Measurements from ENCODE around the gene ABHD4. TPM values are rescaled to one million over a fixed set of nuclear protein-coding genes. Genes with fewer than 3 reads are reported as not detected.
"Not testable (repeated sequence)": the region's sequence is repeated elsewhere in the genome, so short reads cannot be mapped to it uniquely, and the experiment has no call there.

The ABHD4 gene
- total RNA-seq, 5 donors from 2014 or later (not counting 1 experiment from before 2014, with no cell fraction given) = 10.1 to 20.9 (median 17.3) TPM

GRCh38 chr14:22587677-22588422 lies 10.2 kb upstream of the ABHD4 start:
- H3K27ac ChIP-seq (ENCODE audit: low read length) = peak overlapping the region; percentile 98
- H3K27me3 ChIP-seq (replicated peaks in 1 of 2; ENCODE audit: control insufficient read depth in 2 of 2, extremely low read depth in 1 of 2, insufficient read depth in 2 of 2, low read length in 1 of 2); H3K36me3 ChIP-seq (ENCODE audit: control insufficient read depth in 2 of 2, extremely low read depth in 1 of 2, insufficient read depth in 1 of 2, low read length in 1 of 2); H3K27me3 Mint-ChIP-seq; H3K9me3 ChIP-seq; ATAC-seq (replicated peaks in 1 of 4); H3K9me3 Mint-ChIP-seq: not testable (repeated sequence)
- peak overlapping the region; percentile 88 to 90 for H3K4me3 ChIP-seq (ENCODE audit: control insufficient read depth in 1 of 2, extremely low read depth in 1 of 2, low read length in 1 of 2)
- CTCF ChIA-PET = interaction anchor here (0.6 to 6.3 kb wide), 6 partner anchors 10 to 548 kb away, joined by 3 to 82 read pairs (median 6); partner anchors contain the start of gene ABHD4 (in 1 of the 2)
- H3K4me3 Mint-ChIP-seq = peak overlapping the region; percentile 93 to 99 (median 97)
- peaks cover 38 to 39% of the 10 kb centered on the region in 2 experiments for H3K4me1 ChIP-seq (ENCODE audit: control insufficient read depth in 1 of 2, extremely low read depth in 1 of 2, insufficient read depth in 2 of 2, low read length in 2 of 2)
- H3K27ac Mint-ChIP-seq = peak overlapping the region; percentile 99 to 100
- WGBS (ENCODE audit: insufficient coverage) = 0% methylated on average over 2 of the region's 10 CpGs
- H3K36me3 Mint-ChIP-seq = peaks cover 18% of the 10 kb centered on the region
- H3K4me1 Mint-ChIP-seq = peaks cover 73 to 76% (median 74%) of the 10 kb centered on the region in 3 donors
- DNase-seq = peak in 1 of 35 experiments; percentile 50
- POLR2A ChIA-PET = interaction anchor here (0.5 to 2.8 kb wide), 8 partner anchors 11 to 419 kb away, joined by 3 to 39 read pairs (median 6); partner anchors contain the start of genes ABHD4 (in 1 of the 2) and RBM23 (in 1 of the 2)

GRCh38 chr14:22588526-22589095 lies 9.5 kb upstream of the ABHD4 start:
- Histone ChIP-seq H3K36me3 (ENCODE audit: control insufficient read depth in 2 of 2, extremely low read depth in 1 of 2, insufficient read depth in 1 of 2, low read length in 1 of 2) (peaks cover 0 to 4% of the 10 kb centered on the region in 2 donors), H3K27ac (ENCODE audit: low read length) (peak overlapping the region; percentile 98), H3K4me3 (ENCODE audit: control insufficient read depth in 1 of 2, extremely low read depth in 1 of 2, low read length in 1 of 2) (peak overlapping the region; percentile 88 to 90), H3K4me1 (ENCODE audit: control insufficient read depth in 1 of 2, extremely low read depth in 1 of 2, insufficient read depth in 2 of 2, low read length in 2 of 2) (peaks cover 30 to 39% of the 10 kb centered on the region in 2 experiments), H3K9me3 (no peaks in the 10 kb centered on the region), H3K27me3 (replicated peaks in 1 of 2; ENCODE audit: control insufficient read depth in 2 of 2, extremely low read depth in 1 of 2, insufficient read depth in 2 of 2, low read length in 1 of 2) (peaks cover 0 to 2% of the 10 kb centered on the region in 2 experiments)
- Mint-ChIP-seq H3K36me3 (peaks cover 18% of the 10 kb centered on the region), H3K9me3 (no peaks in the 10 kb centered on the region), H3K27ac (peak overlapping the region; percentile 99 to 100), H3K27me3 (peaks cover 0 to 5% of the 10 kb centered on the region in 2 donors), H3K4me1 (peaks cover 65 to 69% (median 68%) of the 10 kb centered on the region in 3 donors), H3K4me3 (peak overlapping the region; percentile 93 to 99 (median 97))
- ChIA-PET CTCF (interaction anchor here (0.5 to 6.3 kb wide), 27 partner anchors 10 to 746 kb away, joined by 3 to 82 read pairs (median 4); partner anchors contain the start of genes ABHD4 (in 1 of the 2), ACIN1 (in 1 of the 2), C14orf119 (in 1 of the 2) and MRPL52 (in 1 of the 2)), POLR2A (interaction anchor here (0.6 to 2.8 kb wide), 18 partner anchors 10 to 732 kb away, joined by 3 to 39 read pairs (median 4); partner anchors contain the start of genes ABHD4 (in 1 of the 2), OXA1L (in 1 of the 2), PABPN1 (in 1 of the 2) and PRMT5 (in 1 of the 2))
- WGBS (ENCODE audit: insufficient coverage) = 2% methylated on average over 12 of the region's 17 CpGs
- ATAC-seq (replicated peaks in 1 of 4) = no peak
- peak in 1 of 35 experiments; percentile 58 for DNase-seq

- H3K4me3 ChIP-seq (ENCODE audit: control insufficient read depth in 1 of 2, extremely low read depth in 1 of 2, low read length in 1 of 2) = peak within 1 kb of the TSS; percentile 88 to 90
- peaks cover 0 to 4% of the 10 kb centered on the region in 2 donors for H3K36me3 ChIP-seq (ENCODE audit: control insufficient read depth in 2 of 2, extremely low read depth in 1 of 2, insufficient read depth in 1 of 2, low read length in 1 of 2)
- no peaks in the 10 kb centered on the region for H3K9me3 ChIP-seq
- H3K27ac Mint-ChIP-seq = peak within 1 kb of the TSS; percentile 99 to 100
- CTCF ChIA-PET = interaction anchor here (0.5 to 6.3 kb wide), 31 partner anchors 9 to 746 kb away, joined by 3 to 82 read pairs (median 4); partner anchors contain the start of genes ABHD4 (in 1 of the 2), ACIN1 (in 1 of the 2), C14orf119 (in 1 of the 2) and MRPL52 (in 1 of the 2)
- WGBS (ENCODE audit: insufficient coverage) = under 1% methylated on average over 42 of the region's 44 CpGs
- H3K36me3 Mint-ChIP-seq = peaks cover 18% of the 10 kb centered on the region
- no peaks in the 10 kb centered on the region for H3K9me3 Mint-ChIP-seq
- H3K4me1 ChIP-seq (ENCODE audit: control insufficient read depth in 1 of 2, extremely low read depth in 1 of 2, insufficient read depth in 2 of 2, low read length in 2 of 2) = peaks cover 25 to 34% of the 10 kb centered on the region in 2 experiments
- peaks cover 0 to 5% of the 10 kb centered on the region in 2 donors for H3K27me3 Mint-ChIP-seq
- H3K4me1 Mint-ChIP-seq = peaks cover 59 to 62% (median 61%) of the 10 kb centered on the region in 3 donors
- ATAC-seq (replicated peaks in 1 of 4) = peak; percentile 93
- H3K4me3 Mint-ChIP-seq = peak within 1 kb of the TSS; percentile 93 to 99 (median 97)
- POLR2A ChIA-PET = interaction anchor here (0.6 to 2.8 kb wide), 30 partner anchors 10 to 732 kb away, joined by 3 to 39 read pairs (median 4); partner anchors contain the start of genes ABHD4 (in 1 of the 2), OXA1L (in 1 of the 2), PABPN1 (in 1 of the 2) and PRMT5 (in 1 of the 2)
- H3K27ac ChIP-seq (ENCODE audit: low read length) = peak within 1 kb of the TSS; percentile 98
- H3K27me3 ChIP-seq (replicated peaks in 1 of 2; ENCODE audit: control insufficient read depth in 2 of 2, extremely low read depth in 1 of 2, insufficient read depth in 2 of 2, low read length in 1 of 2) = peaks cover 0 to 2% of the 10 kb centered on the region in 2 experiments
- DNase-seq = peak; percentile 97 to 100 (median 99)
These were observed 8.8 kb upstream of the ABHD4 start, which contains the start of gene DAD1 for GRCh38 chr14:22589096-22589839. TSS of gene DAD1 (minus strand) at chr14:22589224. CDS start at chr14:22589157, 67 bp downstream.

- Mint-ChIP-seq H3K27ac (no peak overlapping the region), H3K36me3 (no peaks in the 10 kb centered on the region), H3K4me1 (peaks cover 26 to 32% (median 31%) of the 10 kb centered on the region in 3 donors), H3K27me3 (peaks cover 0 to 8% of the 10 kb centered on the region in 2 donors), H3K4me3 (no peak overlapping the region), H3K9me3 (no peaks in the 10 kb centered on the region)
- Histone ChIP-seq H3K27me3 (replicated peaks in 1 of 2; ENCODE audit: control insufficient read depth in 2 of 2, extremely low read depth in 1 of 2, insufficient read depth in 2 of 2, low read length in 1 of 2) (peaks cover 0 to 8% of the 10 kb centered on the region in 2 experiments), H3K4me3 (ENCODE audit: control insufficient read depth in 1 of 2, extremely low read depth in 1 of 2, low read length in 1 of 2) (no peak overlapping the region), H3K27ac (ENCODE audit: low read length) (no peak overlapping the region), H3K9me3 (no peaks in the 10 kb centered on the region), H3K4me1 (ENCODE audit: control insufficient read depth in 1 of 2, extremely low read depth in 1 of 2, insufficient read depth in 2 of 2, low read length in 2 of 2) (peaks cover 12 to 14% of the 10 kb centered on the region in 2 experiments), H3K36me3 (ENCODE audit: control insufficient read depth in 2 of 2, extremely low read depth in 1 of 2, insufficient read depth in 1 of 2, low read length in 1 of 2) (no peaks in the 10 kb centered on the region)
- DNase-seq = no peak
- no peak for ATAC-seq (replicated peaks in 1 of 4)
- WGBS (ENCODE audit: insufficient coverage) = 73% methylated on average over 3 of the region's 3 CpGs
- CTCF ChIA-PET = interaction anchor here (0.6 to 1.0 kb wide), 3 partner anchors 22 to 23 kb away, joined by 3 to 6 read pairs (median 5); no protein-coding TSS in a partner anchor
- POLR2A ChIA-PET = interaction anchor here in 1 of 2 donors (0.8 to 1.0 kb wide), 2 partner anchors 9 kb away, joined by 3 read pairs; no protein-coding TSS in a partner anchor
These were observed 4.9 kb upstream of the ABHD4 start for GRCh38 chr14:22593189-22593588.

- no peak overlapping the region for H3K4me3 Mint-ChIP-seq
- H3K4me1 Mint-ChIP-seq = peaks cover 27 to 32% (median 32%) of the 10 kb centered on the region in 3 donors
- no CpG with 5 or more reads among the region's 2 CpGs for WGBS (ENCODE audit: insufficient coverage)
- Histone ChIP-seq H3K4me1 (ENCODE audit: control insufficient read depth in 1 of 2, extremely low read depth in 1 of 2, insufficient read depth in 2 of 2, low read length in 2 of 2) (peaks cover 7 to 16% of the 10 kb centered on the region in 2 experiments), H3K4me3 (ENCODE audit: control insufficient read depth in 1 of 2, extremely low read depth in 1 of 2, low read length in 1 of 2) (no peak overlapping the region), H3K27ac (ENCODE audit: low read length) (no peak overlapping the region), H3K36me3 (ENCODE audit: control insufficient read depth in 2 of 2, extremely low read depth in 1 of 2, insufficient read depth in 1 of 2, low read length in 1 of 2) (no peaks in the 10 kb centered on the region), H3K9me3 (no peaks in the 10 kb centered on the region), H3K27me3 (replicated peaks in 1 of 2; ENCODE audit: control insufficient read depth in 2 of 2, extremely low read depth in 1 of 2, insufficient read depth in 2 of 2, low read length in 1 of 2) (peaks cover 0 to 8% of the 10 kb centered on the region in 2 experiments)
- H3K27ac Mint-ChIP-seq = peak overlapping the region in 1 of 2 donors; percentile 15
- H3K9me3 Mint-ChIP-seq = no peaks in the 10 kb centered on the region
- DNase-seq (no peak), ATAC-seq (replicated peaks in 1 of 4) (no peak)
- no peaks in the 10 kb centered on the region for H3K36me3 Mint-ChIP-seq
- CTCF ChIA-PET = interaction anchor here (0.6 to 1.0 kb wide), 3 partner anchors 22 to 23 kb away, joined by 3 to 6 read pairs (median 5); no protein-coding TSS in a partner anchor
- peaks cover 0 to 8% of the 10 kb centered on the region in 2 donors for H3K27me3 Mint-ChIP-seq
- POLR2A ChIA-PET = interaction anchor here in 1 of 2 donors (0.8 to 1.0 kb wide), 2 partner anchors 9 kb away, joined by 3 read pairs; no protein-coding TSS in a partner anchor
These were observed 4.5 kb upstream of the ABHD4 start for GRCh38 chr14:22593601-22594000.

Data from T-cell (primary cell).